PC-3 (cell line): ENCODE measurements around the gene TMEM270. TPM values are rescaled to one million over a fixed set of nuclear protein-coding genes. Genes with fewer than 3 reads are reported as not detected.
"Not testable (repeated sequence)": the region's sequence is repeated elsewhere in the genome, so short reads cannot be mapped to it uniquely, and the experiment has no call there.

Experiments
- ATAC-seq: fragments of 200-7000 bp; cut with Tn5 transposase; 2 replicates; pipeline ENCODE4 v1.9.1; 2020; ENCODE audit warnings: mild to moderate bottlenecking, moderate library complexity
- BruUV-seq: library from RNA; stranded (reverse); fragments of 400-500 nt; replicated peaks from 2 replicates; lab custom pipeline; 2021; lab: Mats Ljungman, UMichigan
- CTCF ChIA-PET: fragments of 300-600 bp; sonication (Branson Sonifier 250); formaldehyde crosslinking; loops from one replicate; lab custom pipeline; 2022; ENCODE audit warnings: antibody characterized with exemption; lab: Charles Lee
- POLR2A ChIA-PET: fragments of 300-600 bp; sonication (Branson Sonifier 250); formaldehyde crosslinking; loops from one replicate; lab custom pipeline; 2022; ENCODE audit warnings: antibody characterized with exemption; ENCODE audit not compliant: unreplicated experiment; lab: Charles Lee
- DNase-seq: peaks from one replicate; pipeline ENCODE4 v3.0.0-alpha.2; 2015
- H2AFZ ChIP-seq: fragments of 300-600 bp; sonication (generic); 2 replicates; pipeline ENCODE4 v1.6.0; 2016; ENCODE audit warnings: antibody characterized with exemption, low read length
- H3F3A ChIP-seq: fragments of 300-600 bp; sonication (generic); one replicate; pipeline ENCODE4 v1.6.0; 2017; ENCODE audit warnings: antibody characterized with exemption, low read length, control low read depth, mild to moderate bottlenecking; ENCODE audit not compliant: unreplicated experiment
- H3K27ac ChIP-seq: fragments of 300-600 bp; sonication (generic); 2 replicates; pipeline ENCODE4 v1.5.1; 2016; ENCODE audit warnings: mild to moderate bottlenecking, low read length
- H3K27me3 ChIP-seq: fragments of 300-600 bp; sonication (generic); 2 replicates; pipeline ENCODE4 v1.6.1; 2016; ENCODE audit warnings: low read length, mixed read lengths
- H3K36me3 ChIP-seq: fragments of 300-600 bp; sonication (generic); 2 replicates; pipeline ENCODE4 v1.6.1; 2016; ENCODE audit warnings: low read depth, mixed run types, low read length, mixed read lengths
- H3K4me1 ChIP-seq: fragments of 300-600 bp; sonication (generic); 2 replicates; pipeline ENCODE4 v1.5.1; 2016; ENCODE audit warnings: low read length; ENCODE audit not compliant: insufficient read depth
- H3K4me2 ChIP-seq: fragments of 300-600 bp; sonication (generic); 2 replicates; pipeline ENCODE4 v1.6.0; 2016; ENCODE audit warnings: low read length
- H3K4me3 ChIP-seq: fragments of 300-600 bp; sonication (generic); 2 replicates; pipeline ENCODE4 v1.5.1; 2016; ENCODE audit warnings: mild to moderate bottlenecking, low read length, mixed read lengths
- H3K79me2 ChIP-seq: fragments of 300-600 bp; sonication (generic); 2 replicates; pipeline ENCODE4 v1.6.1; 2017; ENCODE audit warnings: low read length, mixed read lengths
- H3K9ac ChIP-seq: fragments of 300-600 bp; sonication (generic); 2 replicates; pipeline ENCODE4 v1.6.0; 2016; ENCODE audit warnings: mild to moderate bottlenecking, low read length
- H3K9me2 ChIP-seq: fragments of 300-600 bp; sonication (generic); replicated peaks from 2 replicates; pipeline ENCODE4 v1.6.1; 2016; ENCODE audit warnings: mixed run types, low read length, mixed read lengths
- H3K9me3 ChIP-seq: fragments of 300-600 bp; sonication (generic); 2 replicates; pipeline ENCODE4 v1.6.1; 2016; ENCODE audit warnings: low read length, mixed read lengths
- H4K20me1 ChIP-seq: fragments of 300-600 bp; sonication (generic); 2 replicates; pipeline ENCODE4 v1.6.1; 2016; ENCODE audit warnings: low read length, mixed read lengths
- CTCF ChIP-seq: fragments of 300-600 bp; sonication (generic); conservative IDR thresholded peaks from 2 replicates; pipeline ENCODE4 v1.5.1; 2017; ENCODE audit warnings: antibody characterized with exemption, low read depth, mild to moderate bottlenecking, low read length
- EZH2 ChIP-seq: fragments of 300-600 bp; sonication (generic); IDR thresholded peaks from one replicate; pipeline ENCODE4 v1.6.1; 2017; ENCODE audit warnings: antibody characterized with exemption, mild to moderate bottlenecking, low read length; ENCODE audit not compliant: unreplicated experiment
- EZH2phosphoT487 ChIP-seq: fragments of 300-600 bp; sonication (generic); IDR thresholded peaks from 2 replicates; pipeline ENCODE4 v1.6.1; 2018; ENCODE audit warnings: mild to moderate bottlenecking, antibody characterized with exemption, low read length, borderline replicate concordance
- intact Hi-C: fragments of 100-400 bp; cut with micrococcal nuclease; formaldehyde crosslinking; loops from 2 replicates; pipeline ENCODE4 v1.9.0; 2023
- total RNA-seq: library from RNA; depleted of rRNA; stranded (reverse); fragments of >200 nt; gene quantifications from 2 replicates; pipeline ENCODE4 v1.2.3, GENCODE V29; 2014

TMEM270 gene
- total RNA-seq, 1 experiment from 2014 or later: not detected

DNA sequence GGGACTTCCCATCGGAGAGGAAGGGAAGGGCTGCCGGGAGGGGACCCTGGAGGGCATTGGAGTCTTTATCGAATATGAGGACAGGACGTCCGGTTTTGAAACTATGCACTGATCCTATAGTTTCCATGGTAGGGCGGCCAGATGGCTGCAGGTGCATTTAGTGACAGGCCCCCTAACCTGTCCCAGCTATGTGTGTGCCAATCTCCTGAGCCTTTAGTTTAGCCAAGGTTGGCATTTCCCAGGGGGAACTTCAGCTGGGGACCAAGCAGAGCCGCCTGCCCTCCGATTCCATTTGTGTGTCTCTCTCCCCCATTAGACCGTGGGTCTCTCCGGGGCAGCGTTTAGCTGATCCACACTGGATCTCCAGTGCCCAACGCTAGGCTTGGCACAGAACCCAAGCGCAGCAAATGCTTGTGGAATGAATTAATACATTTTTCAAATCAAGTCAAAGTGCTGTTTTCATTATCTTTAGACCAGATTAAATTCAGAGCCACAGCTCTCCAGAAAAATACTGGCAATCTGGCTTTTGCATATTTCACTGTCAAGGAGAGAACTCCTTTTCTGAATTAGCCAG, 19.9 kb downstream of the TMEM270 start:
- H2AFZ ChIP-seq: no peak overlapping the region
- H3K36me3 ChIP-seq: no peaks in the 10 kb centered on the region
- ChIA-PET POLR2A (no interaction called here), CTCF (no interaction called here)
- H3K79me2 ChIP-seq: no peaks in the 10 kb centered on the region
- no peak overlapping the region for H3K4me2 ChIP-seq
- H3K9me2 ChIP-seq: no peaks in the 10 kb centered on the region
- TF ChIP-seq CTCF: no peak
- no peak for TF ChIP-seq EZH2phosphoT487
- TF ChIP-seq EZH2: no peak
- no peaks in the 10 kb centered on the region for H3K4me1 ChIP-seq
- H3K4me3 ChIP-seq: no peak overlapping the region
- no peaks in the 10 kb centered on the region for H3K27me3 ChIP-seq
- intact Hi-C loops: no loop called here
- H3K9me3 ChIP-seq: no peaks in the 10 kb centered on the region
- no peak overlapping the region for H3K27ac ChIP-seq
- H4K20me1 ChIP-seq: no peaks in the 10 kb centered on the region
- no peaks in the 10 kb centered on the region for H3F3A ChIP-seq
- ATAC-seq (no peak), DNase-seq (no peak)
- BruUV-seq: no TSS peak
- no peak overlapping the region for H3K9ac ChIP-seq

DNA sequence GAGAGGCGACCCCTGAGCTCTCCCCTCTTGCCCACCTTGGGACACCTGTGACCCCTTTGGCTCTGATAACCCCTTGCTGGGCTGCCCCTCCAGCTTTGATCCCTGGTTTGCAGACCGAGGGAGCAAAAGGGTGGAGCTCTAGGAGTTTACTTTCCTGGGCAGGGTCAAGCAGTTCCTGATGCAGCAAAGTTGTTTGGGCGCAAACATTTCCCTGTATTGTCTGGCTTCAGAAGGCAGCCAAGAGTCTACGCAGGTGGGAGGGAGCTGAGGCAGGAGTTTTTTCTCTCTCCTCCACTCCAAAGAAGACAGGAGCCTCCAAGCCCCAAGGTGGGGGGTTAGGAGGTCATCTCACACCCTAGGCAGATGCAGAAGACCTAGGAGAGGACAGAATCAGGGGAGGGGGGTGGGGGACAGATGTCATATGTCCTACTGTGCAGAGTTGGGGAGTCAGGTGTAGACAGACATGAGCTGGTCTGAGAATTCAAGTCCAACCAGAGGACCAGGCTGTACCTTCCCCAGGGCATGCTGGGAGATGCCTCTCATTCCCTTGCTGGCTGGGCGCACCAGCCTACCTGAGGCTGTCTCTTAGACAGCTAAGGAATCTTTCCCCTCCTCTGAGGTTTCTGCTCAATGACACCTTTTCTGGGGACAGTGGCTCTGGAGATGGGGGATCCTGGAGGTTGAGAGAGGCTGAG, 20.5 kb downstream of the TMEM270 start:
- no peaks in the 10 kb centered on the region for H3K9me3 ChIP-seq
- no peaks in the 10 kb centered on the region for H3K36me3 ChIP-seq
- TF ChIP-seq EZH2: no peak
- TF ChIP-seq CTCF: no peak
- no peak for TF ChIP-seq EZH2phosphoT487
- no peaks in the 10 kb centered on the region for H3K79me2 ChIP-seq
- DNase-seq (no peak), ATAC-seq (no peak)
- H3K4me2 ChIP-seq: no peak overlapping the region
- no peaks in the 10 kb centered on the region for H3K27me3 ChIP-seq
- BruUV-seq: no TSS peak
- H3K4me1 ChIP-seq: no peaks in the 10 kb centered on the region
- no peak overlapping the region for H3K27ac ChIP-seq
- no peak overlapping the region for H3K9ac ChIP-seq
- H3K4me3 ChIP-seq: no peak overlapping the region
- H3F3A ChIP-seq: no peaks in the 10 kb centered on the region
- intact Hi-C loops: no loop called here
- POLR2A ChIA-PET: no interaction called here
- CTCF ChIA-PET: no interaction called here
- no peaks in the 10 kb centered on the region for H4K20me1 ChIP-seq
- H3K9me2 ChIP-seq: no peaks in the 10 kb centered on the region
- H2AFZ ChIP-seq: no peak overlapping the region

GRCh38 chr7:73882047-73882402, 21.1 kb downstream of the TMEM270 start:
- Histone ChIP-seq H3K4me1 (no peaks in the 10 kb centered on the region), H3K27me3 (no peaks in the 10 kb centered on the region), H3K79me2 (no peaks in the 10 kb centered on the region), H3K36me3 (no peaks in the 10 kb centered on the region), H3K27ac (no peak overlapping the region), H4K20me1 (no peaks in the 10 kb centered on the region), H3K9ac (no peak overlapping the region), H3K9me3 (no peaks in the 10 kb centered on the region), H3K4me2 (no peak overlapping the region), H2AFZ (no peak overlapping the region), H3K4me3 (no peak overlapping the region), H3K9me2 (no peaks in the 10 kb centered on the region), H3F3A (no peaks in the 10 kb centered on the region)
- DNase-seq: no peak
- TF ChIP-seq CTCF: no peak
- TF ChIP-seq EZH2phosphoT487: no peak
- TF ChIP-seq EZH2: no peak
- intact Hi-C loops: no loop called here
- ChIA-PET CTCF (no interaction called here), POLR2A (no interaction called here)
- no peak for ATAC-seq
- no TSS peak for BruUV-seq

GRCh38 chr7:73884867-73885422, 24.0 kb downstream of the TMEM270 start:
- BruUV-seq, ATAC-seq: not testable (repeated sequence)

More at GRCh38 chr7:73884867-73885422, 24.0 kb downstream of the TMEM270 start:
- H3K27me3 ChIP-seq, H3K9me2 ChIP-seq, H3K4me1 ChIP-seq, H2AFZ ChIP-seq, H3F3A ChIP-seq, DNase-seq, H3K79me2 ChIP-seq, H3K4me3 ChIP-seq, CTCF ChIA-PET, H3K9me3 ChIP-seq, H3K9ac ChIP-seq, H3K27ac ChIP-seq, H4K20me1 ChIP-seq, intact Hi-C loops, H3K36me3 ChIP-seq, H3K4me2 ChIP-seq: not testable (repeated sequence)
- POLR2A ChIA-PET: interaction anchor here (0.7 kb wide), 1 partner anchor 153 kb away, joined by 14 read pairs; no protein-coding TSS in a partner anchor
